K562 (cell line): ENCODE data around the gene KANK4. TPM values are rescaled to one million over a fixed set of nuclear protein-coding genes. Genes with fewer than 3 reads are reported as not detected.

Experiments used
- ATAC-seq: fragments of 200-7000 bp; cut with Tn5 transposase; 3 replicates; pipeline ENCODE4 v1.9.1; 2020; ENCODE audit warnings: moderate library complexity
- BruUV-seq: library from RNA; stranded (reverse); fragments of 400-500 nt; replicated peaks from 2 replicates; lab custom pipeline; 2021; lab: Mats Ljungman, UMichigan
- CTCF ChIA-PET: fragments of 300-600 bp; formaldehyde crosslinking; extraction: SDS; loops from one replicate; lab custom pipeline; 2021; ENCODE audit warnings: low intra/inter-chr PET ratio; lab: Yijun Ruan, JAX
- POLR2A ChIA-PET: fragments of 300-600, 350-650 bp; sonication (Branson Sonifier 250); formaldehyde crosslinking; extraction: SDS; loops from one replicate; lab custom pipeline; 2021; ENCODE audit warnings: antibody characterized with exemption, inconsistent platforms; lab: Yijun Ruan, JAX
- DNase-seq, 4 experiments: peaks; one replicate each; pipeline versions ENCODE4 v3.0.0 to v3.0.0-alpha.2; 2011 to 2018; ENCODE audit warnings: low spot score in 3 of 4, mixed read lengths in 3 of 4; ENCODE audit errors: extremely low read depth in 1 of 4
- FAIRE-seq: peaks from 2 replicates; lab custom pipeline; 2011; peaks lifted over from hg19 to GRCh38; lab: Jason Lieb, UNC
- H2AFZ ChIP-seq: 2 replicates; pipeline ENCODE4 v1.6.0; 2011; ENCODE audit warnings: low read depth, low read length, control low read depth, inconsistent platforms
- H3K27ac ChIP-seq: fragments of 200-600 bp; 3 replicates; pipeline ENCODE4 v1.8.0; 2011; ENCODE audit warnings: low read depth, mild to moderate bottlenecking, control low read depth, inconsistent platforms, low read length, moderate library complexity, mixed read lengths; ENCODE audit errors: extremely low read depth
- H3K27me3 ChIP-seq, 2 experiments: fragments of 300-600 bp in 1 of 2; 2 replicates in 1 of 2; 3 replicates in 1 of 2; pipeline versions ENCODE4 v1.6.0 to v1.8.0; 2011; ENCODE audit warnings: inconsistent platforms in 2 of 2, low read length in 2 of 2, mild to moderate bottlenecking in 1 of 2, mixed read lengths in 1 of 2, moderate library complexity in 1 of 2; ENCODE audit not compliant: control insufficient read depth in 2 of 2, insufficient read depth in 2 of 2
- H3K36me3 ChIP-seq: fragments of 300-600 bp; 3 replicates; pipeline ENCODE4 v1.8.0; 2011; ENCODE audit warnings: mild to moderate bottlenecking, low read length, inconsistent platforms; ENCODE audit not compliant: control insufficient read depth, insufficient read depth
- H3K4me1 ChIP-seq, 2 experiments: fragments of 200-600 bp in 1 of 2; replicated peaks in 1 of 2; 2 replicates in 1 of 2; 3 replicates in 1 of 2; pipeline versions ENCODE4 v1.5.1 to v1.8.0; 2011; ENCODE audit warnings: inconsistent platforms in 2 of 2, low read length in 2 of 2, mild to moderate bottlenecking in 1 of 2, mixed read lengths in 1 of 2, moderate library complexity in 1 of 2; ENCODE audit not compliant: control insufficient read depth in 2 of 2, insufficient read depth in 2 of 2
- H3K4me2 ChIP-seq: 2 replicates; pipeline ENCODE4 v1.6.1; 2011; ENCODE audit warnings: low read length, control low read depth, inconsistent platforms, mixed read lengths; ENCODE audit not compliant: insufficient read depth
- H3K4me3 ChIP-seq: fragments of 200-600 bp; sonication (generic), shearing (Covaris generic); 2 replicates; pipeline ENCODE4 v1.5.1; 2016; ENCODE audit warnings: control low read depth, inconsistent platforms
- H3K79me2 ChIP-seq: fragments of 200-600 bp; 3 replicates; pipeline ENCODE4 v1.8.0; 2011; ENCODE audit warnings: low read length, inconsistent platforms; ENCODE audit not compliant: control insufficient read depth, insufficient read depth
- H3K9ac ChIP-seq, 2 experiments: 2 replicates each; pipeline versions ENCODE4 v1.6.0 to v1.6.1; 2011; ENCODE audit warnings: low read depth in 2 of 2, low read length in 2 of 2, control low read depth in 1 of 2, inconsistent platforms in 1 of 2, mild to moderate bottlenecking in 1 of 2, mixed read lengths in 1 of 2; ENCODE audit not compliant: insufficient read depth in 1 of 2
- H3K9me1 ChIP-seq: one replicate; pipeline ENCODE4 v1.6.0; 2011; ENCODE audit warnings: inconsistent platforms, mild to moderate bottlenecking, low read length, moderate library complexity; ENCODE audit not compliant: control insufficient read depth, insufficient read depth
- H3K9me3 ChIP-seq: replicated peaks from 2 replicates; pipeline ENCODE4 v1.5.1; 2011; ENCODE audit warnings: low read depth, low read length, inconsistent platforms; ENCODE audit not compliant: control insufficient read depth, insufficient read depth
- H4K20me1 ChIP-seq: replicated peaks from 2 replicates; pipeline ENCODE4 v1.6.1; 2011; ENCODE audit warnings: low read length, inconsistent platforms, mixed read lengths; ENCODE audit not compliant: control insufficient read depth, insufficient read depth
- ARID1B ChIP-seq: fragments of 450-650 bp; IDR thresholded peaks from 2 replicates; pipeline ENCODE4 v1.6.1; 2016; ENCODE audit warnings: antibody characterized with exemption, mild to moderate bottlenecking, inconsistent platforms
- CHD4 ChIP-seq: fragments of 200-600 bp; sonication (generic); IDR thresholded peaks from 3 replicates; pipeline ENCODE4 v1.6.1; 2012; ENCODE audit warnings: low read depth, mild to moderate bottlenecking, mixed read lengths, low read length, inconsistent platforms; ENCODE audit not compliant: insufficient read depth, insufficient replicate concordance, poor library complexity, severe bottlenecking
- HDAC1 ChIP-seq, 2 experiments: fragments of 450-650 bp; IDR thresholded peaks; 2 replicates each; pipeline ENCODE4 v1.6.1; 2016 to 2017; ENCODE audit warnings: inconsistent platforms in 1 of 2, mild to moderate bottlenecking in 1 of 2, moderate library complexity in 1 of 2
- HMGN3 ChIP-seq: IDR thresholded peaks from 2 replicates; pipeline ENCODE4 v1.6.1; 2011; ENCODE audit warnings: borderline replicate concordance, low read depth, mild to moderate bottlenecking, mixed read lengths, low read length; ENCODE audit not compliant: insufficient read length; ENCODE audit errors: extremely low read depth
- LCOR ChIP-seq: sonication (generic); formaldehyde crosslinking; IDR thresholded peaks from 2 replicates; pipeline ENCODE4 v1.8.0; 2022; ENCODE audit warnings: mild to moderate bottlenecking, missing genetic modification reagents
- MTF1 ChIP-seq: fragments of 250-450 bp; sonication (Bioruptor Pico); IDR thresholded peaks from 2 replicates; pipeline ENCODE4 v1.9.0; 2021; ENCODE audit warnings: moderate library complexity, mild to moderate bottlenecking, inconsistent platforms, borderline replicate concordance
- NONO ChIP-seq, 2 experiments: fragments of 200-400 bp in 1 of 2; fragments of 450-650 bp in 1 of 2; formaldehyde crosslinking in 1 of 2; IDR thresholded peaks; 2 replicates each; pipeline ENCODE4 v1.6.1; 2017; ENCODE audit warnings: low read depth in 2 of 2, mild to moderate bottlenecking in 2 of 2, moderate library complexity in 2 of 2, low read length in 1 of 2
- PTTG1 ChIP-seq: fragments of 450-650 bp; IDR thresholded peaks from 2 replicates; pipeline ENCODE4 v1.6.1; 2016; ENCODE audit warnings: low read depth, mild to moderate bottlenecking, missing genetic modification characterization, missing compliant biosample characterization
- RFX1 ChIP-seq: fragments of 450-650 bp; IDR thresholded peaks from 2 replicates; pipeline ENCODE4 v1.6.1; 2016; ENCODE audit warnings: mild to moderate bottlenecking, moderate library complexity
- SMARCE1 ChIP-seq: fragments of 450-650 bp; IDR thresholded peaks from 2 replicates; pipeline ENCODE4 v1.7.1; 2016; ENCODE audit warnings: mild to moderate bottlenecking
- STAG1 ChIP-seq: sonication (generic); formaldehyde crosslinking; IDR thresholded peaks from 2 replicates; pipeline ENCODE4 v1.5.0; 2020; ENCODE audit warnings: missing genetic modification reagents, borderline replicate concordance
- ZFPM2 ChIP-seq: fragments of 250-450 bp; sonication (Bioruptor Pico); IDR thresholded peaks from 2 replicates; pipeline ENCODE4 v1.5.1; 2022; ENCODE audit warnings: mild to moderate bottlenecking
- ZFX ChIP-seq: sonication (generic); formaldehyde crosslinking; IDR thresholded peaks from 2 replicates; pipeline ENCODE4 v1.8.0; 2022; ENCODE audit warnings: mild to moderate bottlenecking, missing genetic modification reagents, moderate library complexity
- ZNF212 ChIP-seq: fragments of 450-650 bp; formaldehyde crosslinking; IDR thresholded peaks from 2 replicates; pipeline ENCODE4 v1.4.0; 2020; ENCODE audit warnings: mild to moderate bottlenecking
- ZNF3 ChIP-seq: fragments of 250-450 bp; sonication (Bioruptor Pico); IDR thresholded peaks from 2 replicates; pipeline ENCODE4 v1.5.0; 2021; ENCODE audit warnings: mild to moderate bottlenecking, moderate library complexity
- WGBS: fragments of 100-300 bp; shearing (Covaris generic); methylation state at CpG from one replicate; pipeline ENCODE4 v1.1.6; 2016; ENCODE audit warnings: low coverage, mixed read lengths; ENCODE audit not compliant: insufficient coverage; ENCODE audit errors: missing lambda C conversion rate; 5-methylcytosine and 5-hydroxymethylcytosine counted together
- in situ Hi-C: fragments of 300-500 bp; cut with MboI; formaldehyde crosslinking; loops from 4 replicates; pipeline ENCODE4 v1.15.0; 2018; ENCODE audit warnings: inconsistent platforms, mixed read lengths
- intact Hi-C: fragments of 100-400 bp; cut with micrococcal nuclease; formaldehyde crosslinking; loops from 2 replicates; pipeline ENCODE4 v1.14.2; 2022
- polyA plus RNA-seq, 8 experiments: library from polyadenylated mRNA; depleted of rRNA in 4 of 8; stranded (reverse) in 5 of 8; unstranded in 3 of 8; fragments of >200 nt; fragmentation: Nextera tagmentation in 2 of 8; fragmentation: Illumina TruSeq in 1 of 8; extraction: Ambion mirVana in 2 of 8; extraction: Trizol in 1 of 8; gene quantifications; 2 replicates each; pipeline versions ENCODE4 v1.2.1 to v1.2.3, GENCODE V29; 2011 to 2014; ENCODE audit warnings: inconsistent platforms in 1 of 8, missing spikeins in 1 of 8
- total RNA-seq, 7 experiments: library from RNA; depleted of rRNA in 6 of 7; stranded (reverse); fragments of >200 nt in 6 of 7; fragmentation: Illumina TruSeq in 2 of 7; extraction: Trizol in 2 of 7; gene quantifications; 2 replicates each; pipeline versions ENCODE4 v1.2.1 to v1.2.3, GENCODE V29; 2011 to 2021; ENCODE audit warnings: low replicate concordance in 1 of 7
- TF ChIP-seq, protein P1 (sequence below): fragments of 250-450 bp; sonication (Bioruptor Pico); IDR thresholded peaks from 2 replicates; pipeline ENCODE4 v1.5.0; 2020; ENCODE audit warnings: mild to moderate bottlenecking, borderline replicate concordance
- TF ChIP-seq, protein P2 (sequence below): fragments of 250-450 bp; sonication (Bioruptor Pico); IDR thresholded peaks from 2 replicates; pipeline ENCODE4 v1.9.0; 2021; ENCODE audit warnings: mild to moderate bottlenecking, inconsistent platforms

Gene KANK4
- total and polyA plus RNA-seq, 9 of the 15 experiments (the other 6 are each of a cell fraction or from before 2014, with no cell fraction given), result not detected

DNA sequence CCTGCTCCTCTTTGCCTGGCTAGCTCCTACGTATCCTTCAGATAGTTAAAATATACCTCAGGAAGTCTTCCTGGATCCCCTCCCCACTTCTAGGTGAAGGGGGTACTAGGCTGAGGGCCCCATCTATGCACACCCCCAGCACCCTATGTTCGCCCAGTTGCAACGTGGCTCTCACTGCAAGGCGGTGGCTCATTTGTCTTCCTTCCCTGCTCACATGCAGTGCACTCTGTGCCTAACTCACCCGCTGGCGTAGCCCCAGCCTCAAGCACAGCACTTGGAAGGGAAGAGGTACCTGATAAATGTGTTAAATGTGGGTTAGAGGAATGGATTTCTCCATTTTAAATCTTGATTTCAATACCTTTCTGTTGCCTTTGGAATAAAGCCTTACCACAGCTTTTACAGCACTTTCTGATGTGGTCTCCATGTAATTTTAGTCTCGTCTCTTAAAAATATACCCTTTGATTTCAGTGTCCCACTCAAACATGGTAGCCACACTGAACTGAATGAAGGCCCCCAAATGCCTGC is 85.2 kb downstream of the KANK4 start:
- no peak overlapping the region for H3K9ac ChIP-seq
- CTCF ChIA-PET, result no interaction called here
- no peak overlapping the region for H3K4me3 ChIP-seq
- DNase-seq (no peak), FAIRE-seq (no peak), ATAC-seq (no peak)
- no peaks in the 10 kb centered on the region for H3K79me2 ChIP-seq
- POLR2A ChIA-PET, result no interaction called here
- WGBS, result 0% methylated on average over 7 of the region's 7 CpGs
- no peaks in the 10 kb centered on the region for H3K4me1 ChIP-seq
- intact Hi-C loops, result no loop called here
- no peak overlapping the region for H2AFZ ChIP-seq
- no peak overlapping the region for H3K4me2 ChIP-seq
- in situ Hi-C loops, result no loop called here
- H3K27ac ChIP-seq, result no peak overlapping the region
- H4K20me1 ChIP-seq, result 0 out of 2 replicates have a peak, but pooled peaks cover 4% of the 10 kb centered on the region
- H3K9me3 ChIP-seq, result no peaks in the 10 kb centered on the region
- peaks cover 0 to 20% of the 10 kb centered on the region in 2 experiments; a peak in 2 of 5 replicates for H3K27me3 ChIP-seq
- H3K36me3 ChIP-seq, result no peaks in the 10 kb centered on the region
- no peaks in the 10 kb centered on the region for H3K9me1 ChIP-seq
- no TSS peak for BruUV-seq
- no peak for TF ChIP-seq RFX1
- TF ChIP-seq NONO (IDR thresholded peaks at IDR 0.05; ENCODE audit: low read depth in 2 of 2, low read length in 1 of 2), result no peak
- no peak for TF ChIP-seq ZFPM2 (CRISPR knock-in tag)
- no peak for TF ChIP-seq PTTG1 (tag)
- no peak for TF ChIP-seq LCOR (CRISPR knock-in tag)
- no peak for TF ChIP-seq HDAC1 (IDR thresholded peaks at IDR 0.05)
- TF ChIP-seq MTF1 (CRISPR knock-in tag), result no peak
- TF ChIP-seq HMGN3, result no peak
- TF ChIP-seq, protein P1, sequence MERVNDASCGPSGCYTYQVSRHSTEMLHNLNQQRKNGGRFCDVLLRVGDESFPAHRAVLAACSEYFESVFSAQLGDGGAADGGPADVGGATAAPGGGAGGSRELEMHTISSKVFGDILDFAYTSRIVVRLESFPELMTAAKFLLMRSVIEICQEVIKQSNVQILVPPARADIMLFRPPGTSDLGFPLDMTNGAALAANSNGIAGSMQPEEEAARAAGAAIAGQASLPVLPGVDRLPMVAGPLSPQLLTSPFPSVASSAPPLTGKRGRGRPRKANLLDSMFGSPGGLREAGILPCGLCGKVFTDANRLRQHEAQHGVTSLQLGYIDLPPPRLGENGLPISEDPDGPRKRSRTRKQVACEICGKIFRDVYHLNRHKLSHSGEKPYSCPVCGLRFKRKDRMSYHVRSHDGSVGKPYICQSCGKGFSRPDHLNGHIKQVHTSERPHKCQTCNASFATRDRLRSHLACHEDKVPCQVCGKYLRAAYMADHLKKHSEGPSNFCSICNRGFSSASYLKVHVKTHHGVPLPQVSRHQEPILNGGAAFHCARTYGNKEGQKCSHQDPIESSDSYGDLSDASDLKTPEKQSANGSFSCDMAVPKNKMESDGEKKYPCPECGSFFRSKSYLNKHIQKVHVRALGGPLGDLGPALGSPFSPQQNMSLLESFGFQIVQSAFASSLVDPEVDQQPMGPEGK (CRISPR knock-in tag), result no peak
- TF ChIP-seq STAG1 (CRISPR knock-in tag), result no peak
- no peak for TF ChIP-seq ARID1B
- TF ChIP-seq CHD4, result no peak
- no peak for TF ChIP-seq ZNF212 (CRISPR knock-in tag)
- no peak for TF ChIP-seq ZNF3 (CRISPR knock-in tag)
- TF ChIP-seq SMARCE1, result no peak
- TF ChIP-seq, protein P2, sequence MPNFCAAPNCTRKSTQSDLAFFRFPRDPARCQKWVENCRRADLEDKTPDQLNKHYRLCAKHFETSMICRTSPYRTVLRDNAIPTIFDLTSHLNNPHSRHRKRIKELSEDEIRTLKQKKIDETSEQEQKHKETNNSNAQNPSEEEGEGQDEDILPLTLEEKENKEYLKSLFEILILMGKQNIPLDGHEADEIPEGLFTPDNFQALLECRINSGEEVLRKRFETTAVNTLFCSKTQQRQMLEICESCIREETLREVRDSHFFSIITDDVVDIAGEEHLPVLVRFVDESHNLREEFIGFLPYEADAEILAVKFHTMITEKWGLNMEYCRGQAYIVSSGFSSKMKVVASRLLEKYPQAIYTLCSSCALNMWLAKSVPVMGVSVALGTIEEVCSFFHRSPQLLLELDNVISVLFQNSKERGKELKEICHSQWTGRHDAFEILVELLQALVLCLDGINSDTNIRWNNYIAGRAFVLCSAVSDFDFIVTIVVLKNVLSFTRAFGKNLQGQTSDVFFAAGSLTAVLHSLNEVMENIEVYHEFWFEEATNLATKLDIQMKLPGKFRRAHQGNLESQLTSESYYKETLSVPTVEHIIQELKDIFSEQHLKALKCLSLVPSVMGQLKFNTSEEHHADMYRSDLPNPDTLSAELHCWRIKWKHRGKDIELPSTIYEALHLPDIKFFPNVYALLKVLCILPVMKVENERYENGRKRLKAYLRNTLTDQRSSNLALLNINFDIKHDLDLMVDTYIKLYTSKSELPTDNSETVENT (CRISPR knock-in tag), result no peak
- TF ChIP-seq ZFX (CRISPR knock-in tag), result no peak
- TF ChIP-seq, all 486 proteins: peak for 0
